A673 (cell line): ENCODE measurements around the gene ESRRA.

Source experiments
- EZH2 ChIP-seq: fragments of 200-600 bp; sonication (generic); IDR thresholded peaks from 2 replicates; pipeline ENCODE4 v1.6.1; 2017; ENCODE audit warnings: borderline replicate concordance, low read depth, mild to moderate bottlenecking, mixed read lengths, antibody characterized with exemption, low read length; ENCODE audit not compliant: poor library complexity, severe bottlenecking
- TF ChIP-seq, protein P1 (sequence below): fragments of 300-800, 200-600 bp; sonication (generic); conservative IDR thresholded peaks from 2 replicates; pipeline ENCODE4 v1.5.1; 2017; ENCODE audit warnings: low read depth, mild to moderate bottlenecking, antibody characterized with exemption, low read length, moderate library complexity, mixed read lengths

DNA sequence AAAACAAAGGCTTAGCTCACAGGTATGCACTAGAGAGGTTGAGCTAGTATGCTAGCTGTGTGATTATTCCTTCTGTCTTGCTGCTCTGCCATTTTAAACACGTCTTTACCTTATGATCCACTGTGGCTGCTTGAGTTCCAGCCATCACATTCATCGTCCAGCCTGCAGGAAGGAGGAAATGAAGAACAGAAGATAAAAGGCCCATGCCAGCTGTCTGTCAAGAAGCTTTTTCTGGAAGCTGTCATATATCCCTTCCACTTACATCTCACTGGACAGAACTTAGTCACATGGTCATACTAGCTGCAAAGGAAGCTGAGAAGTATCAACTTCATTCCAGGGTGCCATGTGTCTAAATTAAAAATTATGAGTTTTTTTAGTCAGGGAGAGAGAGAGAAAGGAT lies 22.1 kb downstream of the ESRRA start:
- TF ChIP-seq, protein P1, sequence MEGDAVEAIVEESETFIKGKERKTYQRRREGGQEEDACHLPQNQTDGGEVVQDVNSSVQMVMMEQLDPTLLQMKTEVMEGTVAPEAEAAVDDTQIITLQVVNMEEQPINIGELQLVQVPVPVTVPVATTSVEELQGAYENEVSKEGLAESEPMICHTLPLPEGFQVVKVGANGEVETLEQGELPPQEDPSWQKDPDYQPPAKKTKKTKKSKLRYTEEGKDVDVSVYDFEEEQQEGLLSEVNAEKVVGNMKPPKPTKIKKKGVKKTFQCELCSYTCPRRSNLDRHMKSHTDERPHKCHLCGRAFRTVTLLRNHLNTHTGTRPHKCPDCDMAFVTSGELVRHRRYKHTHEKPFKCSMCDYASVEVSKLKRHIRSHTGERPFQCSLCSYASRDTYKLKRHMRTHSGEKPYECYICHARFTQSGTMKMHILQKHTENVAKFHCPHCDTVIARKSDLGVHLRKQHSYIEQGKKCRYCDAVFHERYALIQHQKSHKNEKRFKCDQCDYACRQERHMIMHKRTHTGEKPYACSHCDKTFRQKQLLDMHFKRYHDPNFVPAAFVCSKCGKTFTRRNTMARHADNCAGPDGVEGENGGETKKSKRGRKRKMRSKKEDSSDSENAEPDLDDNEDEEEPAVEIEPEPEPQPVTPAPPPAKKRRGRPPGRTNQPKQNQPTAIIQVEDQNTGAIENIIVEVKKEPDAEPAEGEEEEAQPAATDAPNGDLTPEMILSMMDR, result no peak
- no peak for TF ChIP-seq EZH2
